Body of pancreas (tissue), 4 donors: ENCODE results near the gene AARSD1.

Experiments used
- CTCF ChIP-seq, 7 experiments: fragments of 450-650 bp in 4 of 7; fragments of 200-600 bp in 3 of 7; sonication (generic) in 3 of 7; IDR thresholded peaks; one replicate each; pipeline ENCODE4 v1.5.1; 2016 to 2019; ENCODE audit warnings: antibody characterized with exemption in 7 of 7
- POLR2A ChIP-seq, 3 donors: fragments of 450-650 bp; IDR thresholded peaks; one replicate each; pipeline ENCODE4 v1.6.1; 2016; ENCODE audit warnings: antibody characterized with exemption in 3 of 3, mild to moderate bottlenecking in 2 of 3

DNA sequence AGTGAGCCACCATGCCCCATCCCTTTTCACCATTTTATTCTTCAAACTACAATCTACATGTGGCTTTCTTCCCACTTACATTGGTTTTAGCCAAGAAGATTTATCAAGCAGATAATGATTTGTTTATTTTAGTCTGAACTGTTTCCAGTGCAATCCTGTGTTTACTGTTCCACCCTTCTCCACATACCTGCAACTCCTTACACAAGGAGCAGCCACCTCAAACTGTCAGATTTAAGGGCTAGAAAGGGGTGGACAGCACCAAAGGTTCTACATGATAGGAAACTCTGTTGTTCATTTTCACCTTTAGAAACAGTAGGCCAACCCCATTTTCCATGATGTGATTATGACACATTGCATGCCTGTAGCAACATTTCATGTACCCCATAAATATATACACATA lies 18.0 kb upstream of the AARSD1 start:
- no peak for TF ChIP-seq POLR2A (IDR thresholded peaks at IDR 0.05)
- TF ChIP-seq CTCF (IDR thresholded peaks at IDR 0.05) = no peak
